ENCODE results near the gene MYO1E. TPM values are rescaled to one million over a fixed set of nuclear protein-coding genes. Genes with fewer than 3 reads are reported as not detected.

Gene MYO1E
- total RNA-seq, 5 donors from 2014 or later (not counting 1 experiment from before 2014, with no cell fraction given) = 1.3 to 11.7 (median 4.3) TPM

GRCh38 chr15:59179717-59180116 is 193.0 kb downstream of the MYO1E start:
- no peaks in the 10 kb centered on the region for H3K9me3 ChIP-seq
- CTCF ChIA-PET = interaction anchor here in 1 of 2 donors (0.6 kb wide), 1 partner anchor 817 kb away, joined by 3 read pairs; no protein-coding TSS in a partner anchor
- WGBS (ENCODE audit: insufficient coverage) = 86% methylated on average over 4 of the region's 5 CpGs
- H3K4me1 ChIP-seq (ENCODE audit: control insufficient read depth in 1 of 2, extremely low read depth in 1 of 2, insufficient read depth in 2 of 2, low read length in 2 of 2) = no peaks in the 10 kb centered on the region
- Mint-ChIP-seq H3K36me3 (no peaks in the 10 kb centered on the region), H3K4me1 (no peaks in the 10 kb centered on the region), H3K27ac (no peak overlapping the region), H3K4me3 (no peak overlapping the region), H3K9me3 (peaks cover 0 to 8% (median 8%) of the 10 kb centered on the region in 3 donors), H3K27me3 (peaks cover 10 to 15% of the 10 kb centered on the region in 2 donors)
- no peak for DNase-seq
- no peaks in the 10 kb centered on the region for H3K36me3 ChIP-seq (ENCODE audit: control insufficient read depth in 2 of 2, extremely low read depth in 1 of 2, insufficient read depth in 1 of 2, low read length in 1 of 2)
- no peak for ATAC-seq (replicated peaks in 1 of 4)
- H3K4me3 ChIP-seq (ENCODE audit: control insufficient read depth in 1 of 2, extremely low read depth in 1 of 2, low read length in 1 of 2) = no peak overlapping the region
- POLR2A ChIA-PET = interaction anchor here (0.7 to 0.9 kb wide), 2 partner anchors 321 to 988 kb away, joined by 5 to 6 read pairs; no protein-coding TSS in a partner anchor
- H3K27ac ChIP-seq (ENCODE audit: low read length) = no peak overlapping the region
- peaks cover 0 to 6% of the 10 kb centered on the region in 2 experiments for H3K27me3 ChIP-seq (replicated peaks in 1 of 2; ENCODE audit: control insufficient read depth in 2 of 2, extremely low read depth in 1 of 2, insufficient read depth in 2 of 2, low read length in 1 of 2)

DNA sequence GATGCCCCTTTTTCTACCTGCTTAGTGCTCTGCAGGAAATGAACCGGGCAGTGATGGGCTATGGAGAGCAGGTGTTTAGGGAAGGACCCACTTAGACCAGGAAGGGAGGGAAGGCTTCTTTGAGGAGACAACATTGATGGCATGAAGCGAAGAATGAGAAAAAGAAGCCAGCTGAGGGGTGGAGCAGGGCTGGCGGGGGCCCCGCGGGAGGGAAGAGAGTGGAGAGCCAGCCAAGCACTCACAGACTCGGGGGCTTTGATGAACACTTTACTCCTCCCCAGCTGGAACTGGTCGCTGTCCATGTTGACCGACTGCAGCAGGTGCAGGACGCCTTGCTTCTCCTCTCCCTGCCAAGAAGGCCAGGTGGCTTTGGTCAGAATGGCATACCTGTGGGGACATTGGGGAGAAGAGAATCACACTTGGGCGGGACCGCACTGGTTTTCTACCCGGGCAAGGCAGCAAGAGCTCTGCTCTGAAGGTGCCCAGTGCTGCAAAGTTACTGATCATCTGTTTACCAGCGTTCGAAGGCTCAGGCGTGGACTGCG is 194.4 kb downstream of the MYO1E start:
- H3K36me3 ChIP-seq (ENCODE audit: control insufficient read depth in 2 of 2, extremely low read depth in 1 of 2, insufficient read depth in 1 of 2, low read length in 1 of 2) = no peaks in the 10 kb centered on the region
- CTCF ChIA-PET = no interaction called here

DNA sequence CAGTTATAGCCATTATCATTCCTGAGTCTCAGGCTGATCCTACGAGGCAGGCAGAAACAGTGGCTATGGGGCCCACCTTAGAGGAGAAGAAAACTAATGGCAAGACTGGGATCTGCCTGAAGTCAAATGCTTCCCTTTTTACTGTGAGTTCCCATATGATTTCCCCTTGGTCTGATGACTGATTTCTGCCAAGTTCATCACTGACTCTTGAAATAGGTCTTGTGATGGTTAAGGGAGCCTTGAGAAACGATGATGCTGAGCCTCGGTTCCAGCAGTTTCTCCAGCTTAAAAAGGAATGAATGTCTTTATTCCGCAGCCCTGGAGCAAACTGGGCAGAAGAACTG is 195.4 kb downstream of the MYO1E start:
- H3K4me3 Mint-ChIP-seq = no peak overlapping the region
- no peak overlapping the region for H3K27ac Mint-ChIP-seq
- H3K27me3 Mint-ChIP-seq = peaks cover 10 to 19% of the 10 kb centered on the region in 2 donors

More for the DNA sequence above, 194.4 kb downstream of the MYO1E start:
- Histone ChIP-seq H3K4me3 (ENCODE audit: control insufficient read depth in 1 of 2, extremely low read depth in 1 of 2, low read length in 1 of 2) (no peak overlapping the region), H3K9me3 (no peaks in the 10 kb centered on the region), H3K27ac (ENCODE audit: low read length) (no peak overlapping the region), H3K4me1 (ENCODE audit: control insufficient read depth in 1 of 2, extremely low read depth in 1 of 2, insufficient read depth in 2 of 2, low read length in 2 of 2) (no peaks in the 10 kb centered on the region), H3K27me3 (replicated peaks in 1 of 2; ENCODE audit: control insufficient read depth in 2 of 2, extremely low read depth in 1 of 2, insufficient read depth in 2 of 2, low read length in 1 of 2) (peaks cover 0 to 8% of the 10 kb centered on the region in 2 experiments)
- Mint-ChIP-seq H3K4me1 (no peaks in the 10 kb centered on the region), H3K27me3 (peaks cover 10 to 19% of the 10 kb centered on the region in 2 donors), H3K36me3 (no peaks in the 10 kb centered on the region), H3K4me3 (no peak overlapping the region), H3K9me3 (peaks cover 0 to 8% (median 8%) of the 10 kb centered on the region in 3 donors), H3K27ac (no peak overlapping the region)
- DNase-seq (no peak), ATAC-seq (replicated peaks in 1 of 4) (no peak)
- WGBS (ENCODE audit: insufficient coverage) = 91% methylated on average over 12 of the region's 16 CpGs
- POLR2A ChIA-PET = no interaction called here

DNA sequence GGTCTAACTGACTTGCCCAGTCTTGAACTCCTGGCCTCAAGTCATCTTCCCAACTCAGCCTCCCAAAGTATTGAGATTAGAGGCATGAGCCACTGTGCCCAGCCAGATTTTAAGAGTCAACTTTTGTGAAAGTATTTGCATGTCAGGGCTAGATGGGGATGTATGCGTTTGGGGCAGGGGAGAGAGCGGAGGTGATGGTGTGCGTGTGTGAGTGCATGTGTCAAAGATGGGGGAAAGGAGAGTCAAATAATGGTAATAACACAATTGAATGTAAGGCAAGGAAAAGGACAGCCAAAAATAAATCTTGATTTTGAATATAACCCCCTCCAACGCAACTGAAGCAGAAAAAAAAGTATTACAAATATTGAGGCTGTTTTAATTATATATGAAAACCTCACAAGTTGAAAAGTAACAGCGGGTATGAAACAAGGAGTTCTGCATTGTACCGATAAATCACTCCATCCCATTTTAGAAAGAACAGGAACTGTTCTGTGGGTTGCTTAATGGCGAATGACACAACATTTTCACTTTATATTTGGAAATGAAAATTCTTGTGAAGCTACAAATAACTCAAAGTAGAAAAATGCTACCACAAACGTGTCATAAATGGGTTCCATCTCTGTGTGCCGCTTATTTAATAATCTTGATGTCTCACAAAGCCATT is 195.9 kb downstream of the MYO1E start:
- peaks cover 0 to 8% of the 10 kb centered on the region in 2 experiments for H3K27me3 ChIP-seq (replicated peaks in 1 of 2; ENCODE audit: control insufficient read depth in 2 of 2, extremely low read depth in 1 of 2, insufficient read depth in 2 of 2, low read length in 1 of 2)
- Mint-ChIP-seq H3K9me3 (peaks cover 0 to 7% (median 5%) of the 10 kb centered on the region in 3 donors), H3K36me3 (no peaks in the 10 kb centered on the region), H3K27ac (no peak overlapping the region), H3K27me3 (peaks cover 10 to 19% of the 10 kb centered on the region in 2 donors), H3K4me1 (no peaks in the 10 kb centered on the region), H3K4me3 (no peak overlapping the region)
- CTCF ChIA-PET = interaction anchor here in 1 of 2 donors (0.7 kb wide), 1 partner anchor 315 kb away, joined by 5 read pairs; no protein-coding TSS in a partner anchor
- whole genome bisulfite sequencing (ENCODE audit: insufficient coverage) = no CpG with 5 or more reads among the region's 9 CpGs
- POLR2A ChIA-PET = interaction anchor here in 1 of 2 donors (0.6 to 0.7 kb wide), 2 partner anchors 8 to 257 kb away, joined by 3 read pairs; no protein-coding TSS in a partner anchor
- no peaks in the 10 kb centered on the region for H3K9me3 ChIP-seq
- no peak for DNase-seq
- H3K4me3 ChIP-seq (ENCODE audit: control insufficient read depth in 1 of 2, extremely low read depth in 1 of 2, low read length in 1 of 2) = no peak overlapping the region
- H3K4me1 ChIP-seq (ENCODE audit: control insufficient read depth in 1 of 2, extremely low read depth in 1 of 2, insufficient read depth in 2 of 2, low read length in 2 of 2) = no peaks in the 10 kb centered on the region
- no peak overlapping the region for H3K27ac ChIP-seq (ENCODE audit: low read length)
- no peaks in the 10 kb centered on the region for H3K36me3 ChIP-seq (ENCODE audit: control insufficient read depth in 2 of 2, extremely low read depth in 1 of 2, insufficient read depth in 1 of 2, low read length in 1 of 2)
- no peak for ATAC-seq (replicated peaks in 1 of 4)

More for the DNA sequence above, 195.4 kb downstream of the MYO1E start:
- CTCF ChIA-PET = no interaction called here
- no peaks in the 10 kb centered on the region for H3K4me1 ChIP-seq (ENCODE audit: control insufficient read depth in 1 of 2, extremely low read depth in 1 of 2, insufficient read depth in 2 of 2, low read length in 2 of 2)
- WGBS (ENCODE audit: insufficient coverage) = 82% methylated on average over 4 of the region's 4 CpGs
- no peak for ATAC-seq (replicated peaks in 1 of 4)
- POLR2A ChIA-PET = no interaction called here
- H3K4me1 Mint-ChIP-seq = no peaks in the 10 kb centered on the region
- H3K9me3 ChIP-seq = no peaks in the 10 kb centered on the region
- no peaks in the 10 kb centered on the region for H3K36me3 ChIP-seq (ENCODE audit: control insufficient read depth in 2 of 2, extremely low read depth in 1 of 2, insufficient read depth in 1 of 2, low read length in 1 of 2)
- H3K36me3 Mint-ChIP-seq = no peaks in the 10 kb centered on the region
- H3K4me3 ChIP-seq (ENCODE audit: control insufficient read depth in 1 of 2, extremely low read depth in 1 of 2, low read length in 1 of 2) = no peak overlapping the region
- H3K27ac ChIP-seq (ENCODE audit: low read length) = no peak overlapping the region
- no peak for DNase-seq
- peaks cover 0 to 8% (median 5%) of the 10 kb centered on the region in 3 donors for H3K9me3 Mint-ChIP-seq
- peaks cover 0 to 8% of the 10 kb centered on the region in 2 experiments for H3K27me3 ChIP-seq (replicated peaks in 1 of 2; ENCODE audit: control insufficient read depth in 2 of 2, extremely low read depth in 1 of 2, insufficient read depth in 2 of 2, low read length in 1 of 2)

- H3K4me3 ChIP-seq (ENCODE audit: control insufficient read depth in 1 of 2, extremely low read depth in 1 of 2, low read length in 1 of 2) = no peak overlapping the region
- ATAC-seq (replicated peaks in 1 of 4) = peak in 3 of 4 experiments; percentile 28 to 57 (median 55)
- no peaks in the 10 kb centered on the region for H3K4me1 Mint-ChIP-seq
- H3K27ac ChIP-seq (ENCODE audit: low read length) = no peak overlapping the region
- no peaks in the 10 kb centered on the region for H3K4me1 ChIP-seq (ENCODE audit: control insufficient read depth in 1 of 2, extremely low read depth in 1 of 2, insufficient read depth in 2 of 2, low read length in 2 of 2)
- peaks cover 0 to 8% of the 10 kb centered on the region in 2 experiments for H3K27me3 ChIP-seq (replicated peaks in 1 of 2; ENCODE audit: control insufficient read depth in 2 of 2, extremely low read depth in 1 of 2, insufficient read depth in 2 of 2, low read length in 1 of 2)
- no peaks in the 10 kb centered on the region for H3K9me3 ChIP-seq
- no peaks in the 10 kb centered on the region for H3K36me3 Mint-ChIP-seq
- H3K27ac Mint-ChIP-seq = no peak overlapping the region
- peaks cover 10 to 19% of the 10 kb centered on the region in 2 donors for H3K27me3 Mint-ChIP-seq
- POLR2A ChIA-PET = no interaction called here
- no peaks in the 10 kb centered on the region for H3K9me3 Mint-ChIP-seq
- WGBS (ENCODE audit: insufficient coverage) = 60% methylated on average over 2 of the region's 10 CpGs
- H3K4me3 Mint-ChIP-seq = no peak overlapping the region
- DNase-seq = peak in 15 of 35 experiments; percentile 2 to 43 (median 8)
- CTCF ChIA-PET = interaction anchor here in 1 of 2 donors (1.0 to 1.1 kb wide), 2 partner anchors 354 to 361 kb away, joined by 3 read pairs; no protein-coding TSS in a partner anchor
- no peaks in the 10 kb centered on the region for H3K36me3 ChIP-seq (ENCODE audit: control insufficient read depth in 2 of 2, extremely low read depth in 1 of 2, insufficient read depth in 1 of 2, low read length in 1 of 2)
Measured at GRCh38 chr15:59174835-59175831, 197.5 kb downstream of the MYO1E start.
